ENCODE data around the gene KPNA6. TPM values are rescaled to one million over a fixed set of nuclear protein-coding genes. Genes with fewer than 3 reads are reported as not detected.
A peak's percentile ranks its signal among the peaks of the same experiment; 100 is the strongest.

Gene KPNA6
- total and polyA plus RNA-seq, 2 of the 13 experiments (the other 11 are each of a cell fraction or from before 2014, with no cell fraction given), result 22.0 to 47.5 TPM

DNA sequence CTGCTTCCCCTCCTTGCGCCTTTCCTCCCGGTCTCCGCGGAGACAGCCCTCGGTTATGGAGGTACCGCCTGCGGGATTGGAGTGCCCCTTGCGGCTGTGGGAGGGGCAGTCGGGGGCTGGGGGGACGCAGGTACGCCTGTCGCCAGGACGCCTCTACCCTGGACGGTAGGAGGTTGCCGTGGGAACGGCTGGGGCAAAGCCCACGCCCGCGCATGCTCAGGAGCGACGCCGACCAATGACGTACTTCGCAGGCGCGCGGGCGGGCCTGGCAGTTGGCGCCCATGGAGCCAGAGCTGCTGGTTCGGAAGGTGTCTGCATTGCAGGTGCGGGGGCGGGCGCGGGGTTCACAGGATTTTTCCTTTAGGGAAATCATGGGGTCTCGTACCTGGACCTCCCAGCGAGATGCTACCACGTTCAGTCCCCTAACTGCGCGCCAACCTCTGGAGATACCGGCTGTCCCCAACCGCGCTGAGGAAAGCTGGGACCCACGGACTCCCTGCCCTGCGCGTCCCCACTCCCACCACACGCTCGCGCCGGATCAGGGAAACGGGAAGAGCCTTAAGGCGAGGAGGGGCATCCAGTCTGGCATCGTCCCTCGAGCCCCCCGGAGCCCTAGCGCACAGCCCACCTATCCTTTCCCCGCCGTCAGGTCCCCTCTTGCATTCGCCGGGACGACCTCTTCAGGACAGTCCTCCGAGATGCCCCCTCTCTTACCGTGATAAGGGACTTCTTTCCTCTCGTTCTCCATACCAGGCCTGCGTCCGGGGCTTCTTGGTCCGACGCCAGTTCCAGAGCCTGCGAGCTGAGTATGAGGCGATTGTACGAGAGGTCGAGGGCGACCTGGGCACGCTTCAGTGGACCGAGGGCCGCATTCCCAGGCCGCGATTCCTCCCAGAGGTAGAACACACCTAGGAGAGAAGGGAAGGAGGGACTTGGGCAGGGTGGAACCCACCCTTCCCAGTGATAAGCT is 97.8 kb downstream of the KPNA6 start, which contains the start of gene IQCC (continued):
- TF ChIP-seq TFDP2 (CRISPR knock-in tag; IDR thresholded peaks at IDR 0.05) (peak; percentile 90), AHR (CRISPR knock-in tag; IDR thresholded peaks at IDR 0.05) (peak; percentile 47; the same call in 1 of the 2 replicates), NFE2L2 (IDR thresholded peaks at IDR 0.05; ENCODE audit: low read length) (no peak), DNMT1 (CRISPR knock-in tag; IDR thresholded peaks at IDR 0.05) (no peak; the same call in none of the 2 replicates), HNF4A (CRISPR knock-in tag; IDR thresholded peaks at IDR 0.05) (no peak), ZNF30 (CRISPR knock-in tag; IDR thresholded peaks at IDR 0.05) (no peak), ZNF34 (CRISPR knock-in tag; IDR thresholded peaks at IDR 0.05; ENCODE audit: borderline replicate concordance) (no peak), ZFY (CRISPR knock-in tag; IDR thresholded peaks at IDR 0.05) (peak; percentile 77; the same call in 1 of the 2 replicates), SRF (IDR thresholded peaks at IDR 0.05; ENCODE audit: low read depth, low read length) (no peak), YEATS2 (CRISPR knock-in tag; IDR thresholded peaks at IDR 0.05; ENCODE audit: borderline replicate concordance) (peak; percentile 79), ZNF891 (CRISPR knock-in tag; IDR thresholded peaks at IDR 0.05) (no peak; the same call in 1 of the 2 replicates), JUND (CRISPR knock-in tag; IDR thresholded peaks at IDR 0.05) (no peak), ZNF782 (CRISPR knock-in tag; IDR thresholded peaks at IDR 0.05; ENCODE audit: borderline replicate concordance) (no peak; the same call in 1 of the 2 replicates), ZNF101 (CRISPR knock-in tag; IDR thresholded peaks at IDR 0.05; ENCODE audit: borderline replicate concordance, low read depth) (no peak), ZNF607 (CRISPR knock-in tag; IDR thresholded peaks at IDR 0.05; ENCODE audit: borderline replicate concordance) (peak; percentile 45; the same call in 1 of the 2 replicates), ZNF251 (CRISPR knock-in tag; IDR thresholded peaks at IDR 0.05) (no peak), ZNF367 (CRISPR knock-in tag; IDR thresholded peaks at IDR 0.05; ENCODE audit: borderline replicate concordance) (no peak), HOXD1 (CRISPR knock-in tag; IDR thresholded peaks at IDR 0.05) (no peak), ZNF350 (CRISPR knock-in tag; IDR thresholded peaks at IDR 0.05; ENCODE audit: borderline replicate concordance, low read depth) (no peak), ZNF776 (CRISPR knock-in tag; IDR thresholded peaks at IDR 0.05) (no peak), ZNF264 (CRISPR knock-in tag; IDR thresholded peaks at IDR 0.05) (no peak), ZNF883 (CRISPR knock-in tag; IDR thresholded peaks at IDR 0.05; ENCODE audit: not compliant biosample characterization) (peak; percentile 49), FOSL2 (CRISPR knock-in tag; IDR thresholded peaks at IDR 0.05) (peak; percentile 27), ZNF644 (CRISPR knock-in tag; IDR thresholded peaks at IDR 0.05; ENCODE audit: low read depth) (no peak), ZNF160 (CRISPR knock-in tag; IDR thresholded peaks at IDR 0.05) (no peak)
- TF ChIP-seq, protein P1, sequence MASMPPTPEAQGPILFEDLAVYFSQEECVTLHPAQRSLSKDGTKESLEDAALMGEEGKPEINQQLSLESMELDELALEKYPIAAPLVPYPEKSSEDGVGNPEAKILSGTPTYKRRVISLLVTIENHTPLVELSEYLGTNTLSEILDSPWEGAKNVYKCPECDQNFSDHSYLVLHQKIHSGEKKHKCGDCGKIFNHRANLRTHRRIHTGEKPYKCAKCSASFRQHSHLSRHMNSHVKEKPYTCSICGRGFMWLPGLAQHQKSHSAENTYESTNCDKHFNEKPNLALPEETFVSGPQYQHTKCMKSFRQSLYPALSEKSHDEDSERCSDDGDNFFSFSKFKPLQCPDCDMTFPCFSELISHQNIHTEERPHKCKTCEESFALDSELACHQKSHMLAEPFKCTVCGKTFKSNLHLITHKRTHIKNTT (CRISPR knock-in tag; IDR thresholded peaks at IDR 0.05), result no peak
- TF ChIP-seq, protein P2, sequence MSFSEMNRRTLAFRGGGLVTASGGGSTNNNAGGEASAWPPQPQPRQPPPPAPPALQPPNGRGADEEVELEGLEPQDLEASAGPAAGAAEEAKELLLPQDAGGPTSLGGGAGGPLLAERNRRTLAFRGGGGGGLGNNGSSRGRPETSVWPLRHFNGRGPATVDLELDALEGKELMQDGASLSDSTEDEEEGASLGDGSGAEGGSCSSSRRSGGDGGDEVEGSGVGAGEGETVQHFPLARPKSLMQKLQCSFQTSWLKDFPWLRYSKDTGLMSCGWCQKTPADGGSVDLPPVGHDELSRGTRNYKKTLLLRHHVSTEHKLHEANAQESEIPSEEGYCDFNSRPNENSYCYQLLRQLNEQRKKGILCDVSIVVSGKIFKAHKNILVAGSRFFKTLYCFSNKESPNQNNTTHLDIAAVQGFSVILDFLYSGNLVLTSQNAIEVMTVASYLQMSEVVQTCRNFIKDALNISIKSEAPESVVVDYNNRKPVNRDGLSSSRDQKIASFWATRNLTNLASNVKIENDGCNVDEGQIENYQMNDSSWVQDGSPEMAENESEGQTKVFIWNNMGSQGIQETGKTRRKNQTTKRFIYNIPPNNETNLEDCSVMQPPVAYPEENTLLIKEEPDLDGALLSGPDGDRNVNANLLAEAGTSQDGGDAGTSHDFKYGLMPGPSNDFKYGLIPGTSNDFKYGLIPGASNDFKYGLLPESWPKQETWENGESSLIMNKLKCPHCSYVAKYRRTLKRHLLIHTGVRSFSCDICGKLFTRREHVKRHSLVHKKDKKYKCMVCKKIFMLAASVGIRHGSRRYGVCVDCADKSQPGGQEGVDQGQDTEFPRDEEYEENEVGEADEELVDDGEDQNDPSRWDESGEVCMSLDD (CRISPR knock-in tag; IDR thresholded peaks at IDR 0.05; ENCODE audit: borderline replicate concordance), result no peak
